Cardiac muscle cell (in vitro differentiated cells and primary cell): ENCODE measurements around the gene ANKRD11. TPM values are rescaled to one million over a fixed set of nuclear protein-coding genes. Genes with fewer than 3 reads are reported as not detected.
"Not testable (repeated sequence)": the region's sequence is repeated elsewhere in the genome, so short reads cannot be mapped to it uniquely, and the experiment has no call there.

Source experiments
- DNase-seq, 2 donors: peaks; one replicate each; pipeline versions ENCODE4 v3.0.0 to v3.0.0-alpha.2; 2010 to 2017; ENCODE audit warnings: low read depth in 1 of 2, low spot score in 1 of 2
- H3K27ac ChIP-seq: fragments of 200-600 bp; sonication (generic); 2 replicates; pipeline ENCODE4 v1.5.1; 2016
- H3K27me3 ChIP-seq: fragments of 200-600 bp; sonication (generic); 2 replicates; pipeline ENCODE4 v1.6.0; 2016; ENCODE audit warnings: control low read depth
- H3K36me3 ChIP-seq: fragments of 200-600 bp; sonication (generic); 2 replicates; pipeline ENCODE4 v1.5.1; 2016; ENCODE audit warnings: control low read depth
- H3K4me1 ChIP-seq: fragments of 200-600 bp; sonication (generic); 2 replicates; pipeline ENCODE4 v1.8.1; 2017; ENCODE audit warnings: low read depth, mild to moderate bottlenecking, mixed run types
- H3K4me3 ChIP-seq: fragments of 200-600 bp; sonication (generic); 2 replicates; pipeline ENCODE4 v1.5.1; 2016; ENCODE audit warnings: mild to moderate bottlenecking
- H3K9me3 ChIP-seq: fragments of 200-600 bp; sonication (generic); 2 replicates; pipeline ENCODE4 v1.5.1; 2017; ENCODE audit warnings: low read depth, mild to moderate bottlenecking, control low read depth
- CTCF ChIP-seq: IDR thresholded peaks from 2 replicates; pipeline ENCODE4 v1.5.1; 2012; ENCODE audit warnings: low read depth, mild to moderate bottlenecking, low read length
- polyA plus RNA-seq: library from polyadenylated mRNA; unstranded; fragments of >200 nt; fragmentation: Nextera tagmentation; extraction: Ambion mirVana; gene quantifications from 2 replicates; pipeline ENCODE4 v1.2.1, GENCODE V29; 2016
- total RNA-seq: library from RNA; depleted of rRNA; stranded (reverse); fragments of >200 nt; gene quantifications from 2 replicates; pipeline ENCODE4 v1.2.3, GENCODE V29; 2016

Gene ANKRD11
- total and polyA plus RNA-seq, 2 experiments from 2014 or later: 111 to 131 TPM

- DNase-seq: no peak
- no peaks in the 10 kb centered on the region for H3K36me3 ChIP-seq
- H3K4me1 ChIP-seq: no peaks in the 10 kb centered on the region
- H3K27me3 ChIP-seq: peaks cover 14% of the 10 kb centered on the region
- TF ChIP-seq CTCF: no peak
- H3K4me3 ChIP-seq: no peak overlapping the region
- no peaks in the 10 kb centered on the region for H3K9me3 ChIP-seq
- H3K27ac ChIP-seq: no peak overlapping the region
These were observed 228.4 kb downstream of the ANKRD11 start for GRCh38 chr16:89261691-89262563.

- peaks cover 22% of the 10 kb centered on the region for H3K27me3 ChIP-seq
- H3K4me3 ChIP-seq, H3K27ac ChIP-seq, H3K9me3 ChIP-seq, H3K36me3 ChIP-seq, DNase-seq, H3K4me1 ChIP-seq: not testable (repeated sequence)
These were observed 230.5 kb downstream of the ANKRD11 start for GRCh38 chr16:89259901-89260300.

- Histone ChIP-seq H3K27ac (no peak overlapping the region), H3K27me3 (peaks cover 22% of the 10 kb centered on the region), H3K4me3 (no peak overlapping the region), H3K36me3 (no peaks in the 10 kb centered on the region), H3K9me3 (no peaks in the 10 kb centered on the region), H3K4me1 (no peaks in the 10 kb centered on the region)
- TF ChIP-seq CTCF: no peak
- no peak for DNase-seq
These were observed 232.4 kb downstream of the ANKRD11 start for GRCh38 chr16:89257757-89258465.

GRCh38 chr16:89257281-89257731, 233.1 kb downstream of the ANKRD11 start:
- no peak overlapping the region for H3K27ac ChIP-seq
- H3K9me3 ChIP-seq: no peaks in the 10 kb centered on the region
- DNase-seq: peak in 1 of 2 donors; percentile 31
- no peaks in the 10 kb centered on the region for H3K36me3 ChIP-seq
- TF ChIP-seq CTCF: no peak
- H3K4me3 ChIP-seq: peak overlapping the region; percentile 12
- peaks cover 22% of the 10 kb centered on the region for H3K27me3 ChIP-seq
- H3K4me1 ChIP-seq: no peaks in the 10 kb centered on the region

GRCh38 chr16:89256651-89257254, 233.6 kb downstream of the ANKRD11 start:
- H3K36me3 ChIP-seq: no peaks in the 10 kb centered on the region
- no peak overlapping the region for H3K27ac ChIP-seq
- H3K9me3 ChIP-seq: no peaks in the 10 kb centered on the region
- DNase-seq: peak; percentile 14 to 32
- peak overlapping the region; percentile 12 for H3K4me3 ChIP-seq
- H3K27me3 ChIP-seq: peaks cover 22% of the 10 kb centered on the region
- no peak for TF ChIP-seq CTCF
- no peaks in the 10 kb centered on the region for H3K4me1 ChIP-seq
